Nephron progenitor cell (in vitro differentiated cells): ENCODE measurements around the gene KRT222.

ENCODE experiments used
- DNase-seq: peaks from one replicate; pipeline ENCODE4 v3.0.0; 2021
- H3K27ac Mint-ChIP-seq: 2 replicates; pipeline ENCODE4 v1.8.0; 2021; ENCODE audit warnings: mild to moderate bottlenecking, moderate library complexity, mixed read lengths
- H3K27me3 Mint-ChIP-seq: 2 replicates; pipeline ENCODE4 v1.8.0; 2021; ENCODE audit warnings: mild to moderate bottlenecking, low read depth, mixed read lengths; ENCODE audit not compliant: poor library complexity
- H3K36me3 Mint-ChIP-seq: 2 replicates; pipeline ENCODE4 v1.8.0; 2021; ENCODE audit warnings: low read depth, mixed read lengths
- H3K4me1 Mint-ChIP-seq: 2 replicates; pipeline ENCODE4 v1.8.0; 2021; ENCODE audit warnings: mixed read lengths
- H3K4me3 Mint-ChIP-seq: 2 replicates; pipeline ENCODE4 v1.8.0; 2021; ENCODE audit warnings: mild to moderate bottlenecking, moderate library complexity, mixed read lengths
- H3K9me3 Mint-ChIP-seq: 2 replicates; pipeline ENCODE4 v1.8.0; 2021; ENCODE audit warnings: mild to moderate bottlenecking, moderate library complexity, mixed read lengths
- TF ChIP-seq, protein P1 (sequence below): fragments of 200-600 bp; sonication (generic); IDR thresholded peaks from 2 replicates; pipeline ENCODE4 v1.5.0; 2021; ENCODE audit warnings: antibody characterized with exemption

The KRT222 gene

DNA sequence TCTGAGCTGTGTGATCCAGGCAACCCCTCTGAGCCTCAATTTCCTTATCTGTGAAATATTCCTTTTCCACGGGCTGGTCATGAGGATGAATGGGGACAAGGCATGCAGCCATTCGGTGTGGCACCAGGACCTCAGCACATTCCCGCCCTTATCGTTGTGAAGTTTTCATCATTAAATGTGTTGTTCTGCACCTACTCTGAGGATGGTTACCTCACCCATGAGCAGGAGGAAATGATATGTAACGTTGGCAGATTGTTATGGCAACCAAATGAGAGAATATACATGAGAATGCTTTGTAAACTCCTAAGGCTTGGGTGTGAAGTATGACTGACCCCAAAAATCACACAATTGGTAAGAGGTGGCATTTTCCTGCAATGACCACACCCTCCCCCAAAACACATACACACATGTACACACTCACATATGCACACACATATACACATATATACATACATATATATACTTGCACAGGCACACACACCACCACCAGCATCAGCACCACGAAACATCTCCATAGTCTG, 56.9 kb downstream of the KRT222 start:
- TF ChIP-seq, protein P1, sequence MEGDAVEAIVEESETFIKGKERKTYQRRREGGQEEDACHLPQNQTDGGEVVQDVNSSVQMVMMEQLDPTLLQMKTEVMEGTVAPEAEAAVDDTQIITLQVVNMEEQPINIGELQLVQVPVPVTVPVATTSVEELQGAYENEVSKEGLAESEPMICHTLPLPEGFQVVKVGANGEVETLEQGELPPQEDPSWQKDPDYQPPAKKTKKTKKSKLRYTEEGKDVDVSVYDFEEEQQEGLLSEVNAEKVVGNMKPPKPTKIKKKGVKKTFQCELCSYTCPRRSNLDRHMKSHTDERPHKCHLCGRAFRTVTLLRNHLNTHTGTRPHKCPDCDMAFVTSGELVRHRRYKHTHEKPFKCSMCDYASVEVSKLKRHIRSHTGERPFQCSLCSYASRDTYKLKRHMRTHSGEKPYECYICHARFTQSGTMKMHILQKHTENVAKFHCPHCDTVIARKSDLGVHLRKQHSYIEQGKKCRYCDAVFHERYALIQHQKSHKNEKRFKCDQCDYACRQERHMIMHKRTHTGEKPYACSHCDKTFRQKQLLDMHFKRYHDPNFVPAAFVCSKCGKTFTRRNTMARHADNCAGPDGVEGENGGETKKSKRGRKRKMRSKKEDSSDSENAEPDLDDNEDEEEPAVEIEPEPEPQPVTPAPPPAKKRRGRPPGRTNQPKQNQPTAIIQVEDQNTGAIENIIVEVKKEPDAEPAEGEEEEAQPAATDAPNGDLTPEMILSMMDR: no peak
- Mint-ChIP-seq H3K27ac (no peak overlapping the region), H3K27me3 (peaks cover 35% of the 10 kb centered on the region), H3K4me1 (peaks cover 6% of the 10 kb centered on the region), H3K9me3 (no peaks in the 10 kb centered on the region), H3K36me3 (no peaks in the 10 kb centered on the region), H3K4me3 (no peak overlapping the region)
- DNase-seq: no peak

GRCh38 chr17:40607641-40608040, 57.3 kb downstream of the KRT222 start:
- H3K27me3 Mint-ChIP-seq: peaks cover 35% of the 10 kb centered on the region
- H3K4me1 Mint-ChIP-seq: peaks cover 10% of the 10 kb centered on the region
- no peak overlapping the region for H3K4me3 Mint-ChIP-seq

GRCh38 chr17:40606548-40607353, 58.2 kb downstream of the KRT222 start:
- Mint-ChIP-seq H3K4me3 (no peak overlapping the region), H3K27ac (no peak overlapping the region), H3K27me3 (peaks cover 33% of the 10 kb centered on the region), H3K4me1 (peaks cover 19% of the 10 kb centered on the region), H3K36me3 (no peaks in the 10 kb centered on the region), H3K9me3 (no peaks in the 10 kb centered on the region)
- TF ChIP-seq, protein P1: no peak
- DNase-seq: no peak

More at GRCh38 chr17:40607641-40608040, 57.3 kb downstream of the KRT222 start:
- DNase-seq: no peak
- Mint-ChIP-seq H3K36me3 (no peaks in the 10 kb centered on the region), H3K27ac (no peak overlapping the region), H3K9me3 (no peaks in the 10 kb centered on the region)
- TF ChIP-seq, protein P1: no peak

GRCh38 chr17:40605306-40605705, 59.7 kb downstream of the KRT222 start:
- DNase-seq: no peak
- TF ChIP-seq, protein P1: no peak
- no peaks in the 10 kb centered on the region for H3K36me3 Mint-ChIP-seq
- no peak overlapping the region for H3K4me3 Mint-ChIP-seq
- H3K9me3 Mint-ChIP-seq: no peaks in the 10 kb centered on the region
- no peak overlapping the region for H3K27ac Mint-ChIP-seq
- H3K4me1 Mint-ChIP-seq: peaks cover 34% of the 10 kb centered on the region
- peaks cover 26% of the 10 kb centered on the region for H3K27me3 Mint-ChIP-seq
